OCI-LY7 (cell line): ENCODE data around the gene AP4S1. TPM values are rescaled to one million over a fixed set of nuclear protein-coding genes. Genes with fewer than 3 reads are reported as not detected.
"Not testable (repeated sequence)": the region's sequence is repeated elsewhere in the genome, so short reads cannot be mapped to it uniquely, and the experiment has no call there.

Experiments
- BruUV-seq: library from RNA; stranded (reverse); fragments of 400-500 nt; replicated peaks from 2 replicates; lab custom pipeline; 2021; lab: Mats Ljungman, UMichigan
- CTCF ChIA-PET: fragments of 300-600 bp; sonication (Branson Sonifier 250); formaldehyde crosslinking; loops from one replicate; lab custom pipeline; 2022; ENCODE audit warnings: antibody characterized with exemption; ENCODE audit not compliant: unreplicated experiment; lab: Charles Lee
- POLR2A ChIA-PET: fragments of 300-600 bp; sonication (Branson Sonifier 250); formaldehyde crosslinking; loops from one replicate; lab custom pipeline; 2022; ENCODE audit warnings: antibody characterized with exemption; lab: Charles Lee
- DNase-seq: peaks from one replicate; pipeline ENCODE4 v3.0.0-alpha.2; 2015; ENCODE audit warnings: low spot score
- H2AFZ ChIP-seq: fragments of 200-600 bp; sonication (generic), shearing (Covaris generic); 2 replicates; pipeline ENCODE4 v1.6.1; 2014; ENCODE audit warnings: mild to moderate bottlenecking, antibody characterized with exemption, low read length, moderate library complexity
- H3K27ac ChIP-seq: fragments of 200-600 bp; sonication (generic); 2 replicates; pipeline ENCODE4 v1.5.1; 2014; ENCODE audit warnings: mixed run types, low read depth, mild to moderate bottlenecking, moderate library complexity, low read length, inconsistent platforms; ENCODE audit not compliant: poor library complexity, severe bottlenecking
- H3K36me3 ChIP-seq: fragments of 200-600 bp; sonication (generic); 2 replicates; pipeline ENCODE4 v1.6.1; 2014; ENCODE audit warnings: mild to moderate bottlenecking, antibody characterized with exemption, low read length, moderate library complexity, mixed read lengths; ENCODE audit not compliant: insufficient read depth
- H3K4me1 ChIP-seq: fragments of 200-600 bp; sonication (generic); 2 replicates; pipeline ENCODE4 v1.5.1; 2014; ENCODE audit warnings: mild to moderate bottlenecking, low read length; ENCODE audit not compliant: insufficient read depth, poor library complexity, severe bottlenecking
- H3K4me2 ChIP-seq: fragments of 200-600 bp; sonication (generic); 2 replicates; pipeline ENCODE4 v1.6.1; 2014; ENCODE audit warnings: mild to moderate bottlenecking, low read length
- H3K4me3 ChIP-seq: fragments of 200-600 bp; sonication (generic); 2 replicates; pipeline ENCODE4 v1.5.1; 2014; ENCODE audit warnings: mild to moderate bottlenecking, low read depth, low read length; ENCODE audit not compliant: poor library complexity, severe bottlenecking
- H3K79me2 ChIP-seq: fragments of 200-600 bp; sonication (generic); 2 replicates; pipeline ENCODE4 v1.6.1; 2016; ENCODE audit warnings: low read depth, mild to moderate bottlenecking, low read length, moderate library complexity, mixed read lengths; ENCODE audit not compliant: insufficient read depth
- H3K9me2 ChIP-seq: fragments of 200-600 bp; sonication (generic); 2 replicates; pipeline ENCODE4 v1.6.1; 2016; ENCODE audit warnings: mild to moderate bottlenecking, low read length, mixed read lengths; ENCODE audit not compliant: insufficient read depth
- H3K9me3 ChIP-seq: fragments of 200-600 bp; sonication (generic); 2 replicates; pipeline ENCODE4 v1.6.1; 2014; ENCODE audit warnings: mild to moderate bottlenecking, mixed run types, low read length, mixed read lengths
- H4K20me1 ChIP-seq: fragments of 200-600 bp; sonication (generic); 2 replicates; pipeline ENCODE4 v1.6.1; 2014; ENCODE audit warnings: mild to moderate bottlenecking, antibody characterized with exemption, low read length, moderate library complexity, mixed read lengths; ENCODE audit not compliant: insufficient read depth
- CTCF ChIP-seq: fragments of 200-600 bp; sonication (generic); conservative IDR thresholded peaks from 2 replicates; pipeline ENCODE4 v1.5.1; 2014; ENCODE audit warnings: mild to moderate bottlenecking, antibody characterized with exemption, low read length, moderate library complexity, mixed read lengths
- EZH2phosphoT487 ChIP-seq: fragments of 200-600 bp; sonication (generic); IDR thresholded peaks from 2 replicates; pipeline ENCODE4 v1.6.1; 2018; ENCODE audit warnings: low read depth, borderline replicate concordance, mild to moderate bottlenecking, mixed run types, antibody characterized with exemption, low read length, moderate library complexity, mixed read lengths
- intact Hi-C: fragments of 100-400 bp; cut with micrococcal nuclease; formaldehyde crosslinking; loops from one replicate; pipeline ENCODE4 v1.10.0; 2022; ENCODE audit not compliant: unreplicated experiment
- total RNA-seq, 2 experiments: library from RNA; depleted of rRNA in 1 of 2; stranded (reverse); fragments of >200 nt in 1 of 2; shearing (Covaris generic) in 1 of 2; gene quantifications; 2 replicates each; pipeline ENCODE4 v1.2.3, GENCODE V29; 2014 to 2022

The AP4S1 gene
- total RNA-seq, 2 experiments from 2014 or later: 7.6 to 10.4 TPM

GRCh38 chr14:31051023-31051422 is 25.6 kb downstream of the AP4S1 start:
- intact Hi-C loops: no loop called here
- no peaks in the 10 kb centered on the region for H3K79me2 ChIP-seq
- H3K9me2 ChIP-seq: no peaks in the 10 kb centered on the region
- DNase-seq: no peak
- no peak overlapping the region for H3K4me3 ChIP-seq
- BruUV-seq: no TSS peak
- H3K4me2 ChIP-seq: no peak overlapping the region
- H4K20me1 ChIP-seq: no peaks in the 10 kb centered on the region
- POLR2A ChIA-PET: no interaction called here
- no peaks in the 10 kb centered on the region for H3K4me1 ChIP-seq
- CTCF ChIA-PET: no interaction called here
- no peak overlapping the region for H3K27ac ChIP-seq
- TF ChIP-seq EZH2phosphoT487 (no peak), CTCF (no peak)
- no peaks in the 10 kb centered on the region for H3K9me3 ChIP-seq
- H3K36me3 ChIP-seq: no peaks in the 10 kb centered on the region
- no peak overlapping the region for H2AFZ ChIP-seq

- Histone ChIP-seq H3K4me3 (no peak overlapping the region), H3K79me2 (no peaks in the 10 kb centered on the region), H3K4me2 (no peak overlapping the region), H3K27ac (no peak overlapping the region), H3K9me2 (no peaks in the 10 kb centered on the region), H2AFZ (no peak overlapping the region), H3K4me1 (no peaks in the 10 kb centered on the region), H3K36me3 (no peaks in the 10 kb centered on the region), H4K20me1 (no peaks in the 10 kb centered on the region), H3K9me3 (no peaks in the 10 kb centered on the region)
- no peak for DNase-seq
- intact Hi-C loops: no loop called here
- CTCF ChIA-PET: no interaction called here
- POLR2A ChIA-PET: no interaction called here
- no peak for TF ChIP-seq CTCF
- TF ChIP-seq EZH2phosphoT487: no peak
- BruUV-seq: no TSS peak
These were observed 26.1 kb downstream of the AP4S1 start for GRCh38 chr14:31051511-31051910.

DNA sequence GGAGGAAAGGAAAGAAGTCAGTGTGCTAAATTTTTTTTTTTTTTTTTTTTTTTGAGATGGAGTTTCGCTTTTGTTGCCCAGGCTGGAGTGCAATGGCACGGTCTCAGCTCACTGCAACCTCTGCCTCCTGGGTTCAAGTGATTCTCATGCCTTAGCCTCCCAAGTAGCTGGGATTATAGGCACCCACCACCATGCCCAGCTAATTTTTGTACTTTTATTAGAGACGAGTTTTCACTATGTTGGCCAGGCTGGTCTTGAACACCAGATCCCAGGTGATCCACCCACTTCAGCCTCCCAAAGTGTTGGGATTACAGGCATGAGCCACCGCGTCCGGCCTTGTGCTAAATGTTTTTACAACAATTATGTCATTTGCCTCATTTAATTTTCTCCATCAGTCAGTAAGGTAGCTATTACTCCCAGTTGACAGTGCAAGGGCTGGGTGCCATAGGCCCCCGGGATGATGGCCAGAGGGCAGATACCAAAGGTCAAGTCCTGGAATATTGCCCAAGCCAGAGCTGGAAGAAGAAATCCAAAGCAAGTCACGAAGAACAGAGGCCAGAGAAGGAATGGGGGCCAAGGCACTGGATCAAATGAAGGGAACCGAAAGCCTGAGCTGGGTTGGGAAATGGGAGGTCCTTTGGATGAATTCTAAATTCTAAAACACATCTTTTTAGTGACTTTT is 27.6 kb downstream of the AP4S1 start:
- BruUV-seq, H3K36me3 ChIP-seq, DNase-seq, H4K20me1 ChIP-seq, intact Hi-C loops, H3K27ac ChIP-seq, H3K9me3 ChIP-seq, H3K4me1 ChIP-seq, H3K4me2 ChIP-seq, H2AFZ ChIP-seq, H3K79me2 ChIP-seq, H3K4me3 ChIP-seq, H3K9me2 ChIP-seq: not testable (repeated sequence)
- POLR2A ChIA-PET: interaction anchor here (0.6 to 0.9 kb wide), 2 partner anchors 11 to 12 kb away, joined by 6 to 7 read pairs; no protein-coding TSS in a partner anchor
- CTCF ChIA-PET: interaction anchor here (0.6 to 0.7 kb wide), 2 partner anchors 20 to 401 kb away, joined by 3 read pairs; no protein-coding TSS in a partner anchor
